ENCODE measurements around the gene DCDC1.

GRCh38 chr11:30917859-30918478 is 451.6 kb downstream of the DCDC1 start:
- no peak for TF ChIP-seq POLR2AphosphoS5 (IDR thresholded peaks at IDR 0.05)
- TF ChIP-seq CTCF (IDR thresholded peaks at IDR 0.05) = peak in 5 of 6 experiments; percentile 41 to 62 (median 51)
